HCT116 (cell line): ENCODE measurements around the gene SOCS7. TPM values are rescaled to one million over a fixed set of nuclear protein-coding genes. Genes with fewer than 3 reads are reported as not detected.

Experiments used
- ATAC-seq: fragments of 200-7000 bp; cut with Tn5 transposase; 2 replicates; pipeline ENCODE4 v1.9.1; 2020; ENCODE audit warnings: mild to moderate bottlenecking, moderate library complexity
- BruUV-seq: library from RNA; stranded (reverse); fragments of 400-500 nt; replicated peaks from 2 replicates; lab custom pipeline; 2021; lab: Mats Ljungman, UMichigan
- CTCF ChIA-PET: fragments of 300-600 bp; sonication (Branson Sonifier 250); formaldehyde crosslinking; loops from one replicate; lab custom pipeline; 2021; ENCODE audit warnings: antibody characterized with exemption; lab: Charles Lee
- POLR2A ChIA-PET: fragments of 300-600, 350-600 bp; sonication (Branson Sonifier 250); formaldehyde crosslinking; loops from one replicate; lab custom pipeline; 2021; ENCODE audit warnings: antibody characterized with exemption; lab: Charles Lee
- RAD21 ChIA-PET, 2 experiments: fragments of 300-600 bp; sonication (Branson Sonifier 250); formaldehyde crosslinking; loops; one replicate each; lab custom pipeline; 2023; ENCODE audit warnings: low total read pairs in 2 of 2; ENCODE audit not compliant: uncharacterized antibody in 2 of 2, unreplicated experiment in 2 of 2, low non-redundant PET in 1 of 2; lab: Charles Lee
- DNase-seq: peaks from one replicate; pipeline ENCODE4 v3.0.0-alpha.2; 2010; ENCODE audit warnings: low read depth, low spot score
- H2AFZ ChIP-seq: fragments of 200-600 bp; shearing (Covaris generic), sonication (generic); 2 replicates; pipeline ENCODE4 v1.6.1; 2017; ENCODE audit warnings: low read depth, mixed run types, mixed read lengths, antibody characterized with exemption, low read length; ENCODE audit not compliant: poor library complexity, severe bottlenecking
- H3K27ac ChIP-seq: 2 replicates; pipeline ENCODE4 v1.5.1; 2012; ENCODE audit warnings: low read depth, low read length
- H3K27me3 ChIP-seq: fragments of 200-600 bp; sonication (generic); 2 replicates; pipeline ENCODE4 v1.6.1; 2016; ENCODE audit warnings: mixed run types, low read length, mixed read lengths; ENCODE audit not compliant: insufficient read depth
- H3K36me3 ChIP-seq, 2 experiments: fragments of 200-500 bp in 1 of 2; fragments of 200-600 bp in 1 of 2; sonication (Bioruptor generic) in 1 of 2; sonication (generic) in 1 of 2; 2 replicates each; pipeline versions ENCODE4 v1.5.1 to v1.6.1; 2014 to 2016; ENCODE audit warnings: low read length in 2 of 2, inconsistent platforms in 1 of 2, mixed read lengths in 1 of 2, mixed run types in 1 of 2; ENCODE audit not compliant: insufficient read depth in 2 of 2, control insufficient read depth in 1 of 2
- H3K4me1 ChIP-seq, 2 experiments: fragments of 200-600 bp in 1 of 2; sonication (generic) in 1 of 2; 2 replicates each; pipeline versions ENCODE4 v1.5.1 to v1.6.1; 2012 to 2017; ENCODE audit warnings: low read length in 2 of 2, inconsistent platforms in 1 of 2, mild to moderate bottlenecking in 1 of 2, mixed read lengths in 1 of 2, mixed run types in 1 of 2, moderate library complexity in 1 of 2; ENCODE audit not compliant: insufficient read depth in 2 of 2, control insufficient read depth in 1 of 2
- H3K4me2 ChIP-seq: fragments of 200-600 bp; sonication (generic); 2 replicates; pipeline ENCODE4 v1.6.1; 2017; ENCODE audit warnings: mixed run types, low read length, mixed read lengths
- H3K4me3 ChIP-seq, 2 experiments: fragments of 200-600 bp in 1 of 2; sonication (generic) in 1 of 2; replicated peaks in 1 of 2; 2 replicates each; pipeline ENCODE4 v1.5.1; 2011 to 2016; ENCODE audit warnings: low read length in 2 of 2, control low read depth in 1 of 2, low read depth in 1 of 2, mild to moderate bottlenecking in 1 of 2, mixed read lengths in 1 of 2, mixed run types in 1 of 2
- H3K79me2 ChIP-seq: fragments of 200-600 bp; sonication (generic); 2 replicates; pipeline ENCODE4 v1.6.1; 2017; ENCODE audit warnings: mild to moderate bottlenecking, mixed run types, low read length, moderate library complexity, mixed read lengths; ENCODE audit not compliant: insufficient read depth
- H3K9ac ChIP-seq: fragments of 200-600 bp; sonication (generic); 2 replicates; pipeline ENCODE4 v1.6.1; 2016; ENCODE audit warnings: low read length, mixed read lengths
- H3K9me2 ChIP-seq: fragments of 200-600 bp; sonication (generic), shearing (Covaris generic); 2 replicates; pipeline ENCODE4 v1.6.1; 2017; ENCODE audit warnings: mixed run types, mild to moderate bottlenecking, moderate library complexity; ENCODE audit not compliant: insufficient read depth
- H3K9me3 ChIP-seq, 2 experiments: fragments of 200-500 bp in 1 of 2; fragments of 200-600 bp in 1 of 2; sonication (Bioruptor generic) in 1 of 2; sonication (generic) in 1 of 2; 2 replicates each; pipeline ENCODE4 v1.6.1; 2014 to 2017; ENCODE audit warnings: low read length in 2 of 2, mixed read lengths in 2 of 2, inconsistent platforms in 1 of 2, low read depth in 1 of 2, mild to moderate bottlenecking in 1 of 2, mixed run types in 1 of 2, moderate library complexity in 1 of 2; ENCODE audit not compliant: control insufficient read depth in 1 of 2, insufficient read depth in 1 of 2
- H4K20me1 ChIP-seq: fragments of 200-600 bp; sonication (generic), shearing (Covaris generic); 2 replicates; pipeline ENCODE4 v1.6.1; 2017; ENCODE audit warnings: mixed run types, mild to moderate bottlenecking, moderate library complexity; ENCODE audit not compliant: insufficient read depth
- ATF3 ChIP-seq: IDR thresholded peaks from 2 replicates; pipeline ENCODE4 v1.6.1; 2012
- CEBPB ChIP-seq: IDR thresholded peaks from 2 replicates; pipeline ENCODE4 v1.6.1; 2012; ENCODE audit warnings: low read depth
- CTCF ChIP-seq, 3 experiments: fragments of 200-600 bp in 1 of 3; sonication (generic) in 1 of 3; IDR thresholded peaks in 2 of 3; conservative IDR thresholded peaks in 1 of 3; 2 replicates each; pipeline ENCODE4 v1.5.1; 2012 to 2017; ENCODE audit warnings: low read depth in 2 of 3, low read length in 2 of 3, antibody characterized with exemption in 1 of 3, borderline replicate concordance in 1 of 3, control low read depth in 1 of 3, mild to moderate bottlenecking in 1 of 3, mixed read lengths in 1 of 3, mixed run types in 1 of 3, moderate library complexity in 1 of 3; ENCODE audit not compliant: insufficient read depth in 1 of 3
- EGR1 ChIP-seq: IDR thresholded peaks from 2 replicates; pipeline ENCODE4 v1.6.1; 2012; ENCODE audit warnings: low read depth
- ELF1 ChIP-seq: IDR thresholded peaks from 2 replicates; pipeline ENCODE4 v1.6.1; 2012; ENCODE audit warnings: low read depth, borderline replicate concordance
- EZH2 ChIP-seq: fragments of 200-600 bp; sonication (generic); IDR thresholded peaks from 2 replicates; pipeline ENCODE4 v1.6.1; 2017; ENCODE audit warnings: antibody characterized with exemption, mixed run types
- EZH2phosphoT487 ChIP-seq: fragments of 200-600 bp; IDR thresholded peaks from 2 replicates; pipeline ENCODE4 v1.6.1; 2018; ENCODE audit warnings: antibody characterized with exemption, borderline replicate concordance
- FOSL1 ChIP-seq: IDR thresholded peaks from 2 replicates; pipeline ENCODE4 v1.6.1; 2012; ENCODE audit warnings: low read depth
- JUND ChIP-seq: IDR thresholded peaks from 2 replicates; pipeline ENCODE4 v1.6.1; 2012
- POLR2A ChIP-seq: IDR thresholded peaks from 2 replicates; pipeline ENCODE4 v1.7.0; 2011; ENCODE audit warnings: borderline replicate concordance; ENCODE audit not compliant: insufficient read depth, insufficient read length; ENCODE audit errors: extremely low read depth
- SP1 ChIP-seq: IDR thresholded peaks from 2 replicates; pipeline ENCODE4 v1.6.1; 2012; ENCODE audit warnings: low read depth
- YY1 ChIP-seq: IDR thresholded peaks from 2 replicates; pipeline ENCODE4 v1.6.1; 2011; ENCODE audit warnings: low read length, low read depth, moderate library complexity, mild to moderate bottlenecking; ENCODE audit not compliant: insufficient replicate concordance; ENCODE audit errors: extremely low read depth
- ZNF274 ChIP-seq: fragments of 200-500 bp; sonication (Bioruptor generic); IDR thresholded peaks from 2 replicates; pipeline ENCODE4 v1.6.1; 2014; ENCODE audit warnings: mild to moderate bottlenecking, low read depth, low read length, inconsistent platforms
- intact Hi-C: fragments of 100-400 bp; cut with micrococcal nuclease; formaldehyde crosslinking; loops from 2 replicates; pipeline ENCODE4 v1.10.0; 2022
- total RNA-seq: library from RNA; stranded (reverse); gene quantifications from one replicate; pipeline ENCODE4 v1.2.1, GENCODE V29; 2021; ENCODE audit not compliant: unreplicated experiment

Gene SOCS7
- total RNA-seq, 1 experiment from 2014 or later, result 49.9 TPM

GRCh38 chr17:38418693-38419507 is 67.3 kb downstream of the SOCS7 start:
- H3K4me2 ChIP-seq, result no peak overlapping the region
- peaks cover 12 to 16% of the 10 kb centered on the region in 2 experiments for H3K4me1 ChIP-seq
- no peaks in the 10 kb centered on the region for H4K20me1 ChIP-seq
- H3K9me2 ChIP-seq, result no peaks in the 10 kb centered on the region
- CTCF ChIA-PET, result no interaction called here
- no peak for TF ChIP-seq ZNF274
- TF ChIP-seq SP1, result no peak
- no peak for TF ChIP-seq CEBPB
- TF ChIP-seq CTCF (IDR thresholded peaks at IDR 0.05 in 2 of 3, conservative IDR thresholded peaks at IDR 0.05 in 1 of 3; ENCODE audit: borderline replicate concordance in 1 of 3, insufficient read depth in 1 of 3, low read depth in 2 of 3, low read length in 2 of 3), result no peak
- TF ChIP-seq EZH2phosphoT487, result no peak
- no peak for TF ChIP-seq ATF3
- TF ChIP-seq JUND, result no peak
- no peak for TF ChIP-seq EZH2
- TF ChIP-seq POLR2A, result no peak
- TF ChIP-seq YY1, result no peak
- no peak for TF ChIP-seq EGR1
- no peak for TF ChIP-seq ELF1
- TF ChIP-seq FOSL1, result no peak
- RAD21 ChIA-PET, result no interaction called here
- H3K9ac ChIP-seq, result no peak overlapping the region
- ATAC-seq, result no peak
- DNase-seq, result no peak
- H3K27ac ChIP-seq, result no peak overlapping the region
- intact Hi-C loops, result no loop called here
- H3K36me3 ChIP-seq, result no peaks in the 10 kb centered on the region
- H3K27me3 ChIP-seq, result no peaks in the 10 kb centered on the region
- no peaks in the 10 kb centered on the region for H3K9me3 ChIP-seq
- POLR2A ChIA-PET, result no interaction called here
- H3K4me3 ChIP-seq, result no peak overlapping the region
- H2AFZ ChIP-seq, result no peak overlapping the region
- no TSS peak for BruUV-seq
- no peaks in the 10 kb centered on the region for H3K79me2 ChIP-seq
